Neuronal stem cell (in vitro differentiated cells): ENCODE measurements around the gene OR1J2. TPM values are rescaled to one million over a fixed set of nuclear protein-coding genes. Genes with fewer than 3 reads are reported as not detected.

Experiments used
- DNase-seq: peaks from one replicate; pipeline ENCODE4 v3.0.0-alpha.2; 2013; ENCODE audit warnings: low spot score
- H2AFZ ChIP-seq: one replicate; pipeline ENCODE4 v1.6.1; 2013; ENCODE audit warnings: mild to moderate bottlenecking, low read length, inconsistent platforms
- H2AK5ac ChIP-seq: 2 replicates; pipeline ENCODE4 v1.6.1; 2013; ENCODE audit warnings: low read depth, mild to moderate bottlenecking, inconsistent platforms, low read length, moderate library complexity, mixed read lengths
- H2BK120ac ChIP-seq: 2 replicates; pipeline ENCODE4 v1.6.1; 2013; ENCODE audit warnings: low read depth, mild to moderate bottlenecking, inconsistent platforms, low read length, moderate library complexity, mixed read lengths
- H2BK12ac ChIP-seq: one replicate; pipeline ENCODE4 v1.6.1; 2013; ENCODE audit warnings: low read length, inconsistent platforms
- H2BK15ac ChIP-seq: 2 replicates; pipeline ENCODE4 v1.6.1; 2013; ENCODE audit warnings: mild to moderate bottlenecking, low read length, inconsistent platforms, mixed read lengths
- H2BK5ac ChIP-seq: one replicate; pipeline ENCODE4 v1.6.1; 2013; ENCODE audit warnings: inconsistent platforms, mild to moderate bottlenecking, low read length, moderate library complexity
- H3K14ac ChIP-seq: one replicate; pipeline ENCODE4 v1.6.1; 2013; ENCODE audit warnings: low read length, inconsistent platforms
- H3K18ac ChIP-seq: 2 replicates; pipeline ENCODE4 v1.6.1; 2013; ENCODE audit warnings: low read length, inconsistent platforms
- H3K23ac ChIP-seq: 2 replicates; pipeline ENCODE4 v1.6.1; 2013; ENCODE audit warnings: low read depth, mild to moderate bottlenecking, mixed read lengths, low read length, inconsistent platforms; ENCODE audit not compliant: poor library complexity
- H3K27ac ChIP-seq: replicated peaks from 3 replicates; pipeline ENCODE4 v1.5.1; 2013; ENCODE audit warnings: low read length, inconsistent platforms
- H3K27me3 ChIP-seq, 3 experiments: 2 replicates each; pipeline ENCODE4 v1.6.1; 2013; ENCODE audit warnings: low read length in 3 of 3, mild to moderate bottlenecking in 2 of 3, inconsistent platforms in 1 of 3, low read depth in 1 of 3, mixed read lengths in 1 of 3, moderate library complexity in 1 of 3; ENCODE audit not compliant: control insufficient read depth in 3 of 3, insufficient read depth in 3 of 3
- H3K36me3 ChIP-seq, 2 donors: replicated peaks in 1 of 2; 2 replicates each; pipeline ENCODE4 v1.6.1; 2013; ENCODE audit warnings: low read length in 2 of 2; ENCODE audit not compliant: control insufficient read depth in 2 of 2, insufficient read depth in 2 of 2
- H3K4ac ChIP-seq: 2 replicates; pipeline ENCODE4 v1.6.1; 2013; ENCODE audit warnings: inconsistent platforms, mild to moderate bottlenecking, low read length, moderate library complexity
- H3K4me1 ChIP-seq, 2 donors: 1 replicate in 1 of 2; 2 replicates in 1 of 2; pipeline ENCODE4 v1.6.1; 2013; ENCODE audit warnings: low read length in 2 of 2, low read depth in 1 of 2; ENCODE audit not compliant: control insufficient read depth in 2 of 2, insufficient read depth in 1 of 2
- H3K4me2 ChIP-seq: one replicate; pipeline ENCODE4 v1.6.1; 2013; ENCODE audit warnings: mild to moderate bottlenecking, low read length, inconsistent platforms; ENCODE audit not compliant: insufficient read depth, poor library complexity, severe bottlenecking
- H3K4me3 ChIP-seq, 2 donors: 2 replicates each; pipeline ENCODE4 v1.5.1; 2013; ENCODE audit warnings: low read length in 2 of 2, mild to moderate bottlenecking in 2 of 2, inconsistent platforms in 1 of 2, moderate library complexity in 1 of 2
- H3K79me1 ChIP-seq: one replicate; pipeline ENCODE4 v1.6.1; 2013; ENCODE audit warnings: low read depth, mild to moderate bottlenecking, inconsistent platforms, low read length, moderate library complexity
- H3K9ac ChIP-seq: one replicate; pipeline ENCODE4 v1.6.1; 2013; ENCODE audit warnings: mild to moderate bottlenecking, low read depth, low read length, inconsistent platforms; ENCODE audit not compliant: poor library complexity
- H3K9me3 ChIP-seq, 2 donors: replicated peaks in 1 of 2; 2 replicates each; pipeline versions ENCODE3 to v1.6.1; 2013; ENCODE audit warnings: low read length in 2 of 2, mild to moderate bottlenecking in 2 of 2, inconsistent platforms in 1 of 2, low read depth in 1 of 2, mixed read lengths in 1 of 2, moderate library complexity in 1 of 2; ENCODE audit not compliant: control insufficient read depth in 2 of 2, insufficient read depth in 1 of 2
- H4K8ac ChIP-seq: one replicate; pipeline ENCODE4 v1.6.1; 2013; ENCODE audit warnings: low read depth, mild to moderate bottlenecking, inconsistent platforms, low read length, moderate library complexity
- H4K91ac ChIP-seq: one replicate; pipeline ENCODE4 v1.6.1; 2013; ENCODE audit warnings: low read length, low read depth, mild to moderate bottlenecking, inconsistent platforms; ENCODE audit not compliant: poor library complexity
- WGBS, 2 donors: extraction: QIAGEN DNeasy Blood & Tissue Kit; methylation state at CpG; one replicate each; pipeline ENCODE4 v1.1.7; 2013; ENCODE audit warnings: missing lambda C conversion rate in 2 of 2, mixed read lengths in 1 of 2; ENCODE audit not compliant: insufficient read length in 2 of 2, insufficient replicate concordance in 1 of 2; ENCODE audit errors: extremely low coverage in 2 of 2; 5-methylcytosine and 5-hydroxymethylcytosine counted together
- polyA plus RNA-seq, 2 experiments: library from polyadenylated mRNA; stranded (reverse); fragments of 200-250 nt; gene quantifications; one replicate each; pipeline ENCODE4 v1.2.3, GENCODE V29; 2013

The OR1J2 gene
- polyA plus RNA-seq (2013, experiment 1 of 2) = not detected
- polyA plus RNA-seq (2013, experiment 2 of 2) = not detected

DNA sequence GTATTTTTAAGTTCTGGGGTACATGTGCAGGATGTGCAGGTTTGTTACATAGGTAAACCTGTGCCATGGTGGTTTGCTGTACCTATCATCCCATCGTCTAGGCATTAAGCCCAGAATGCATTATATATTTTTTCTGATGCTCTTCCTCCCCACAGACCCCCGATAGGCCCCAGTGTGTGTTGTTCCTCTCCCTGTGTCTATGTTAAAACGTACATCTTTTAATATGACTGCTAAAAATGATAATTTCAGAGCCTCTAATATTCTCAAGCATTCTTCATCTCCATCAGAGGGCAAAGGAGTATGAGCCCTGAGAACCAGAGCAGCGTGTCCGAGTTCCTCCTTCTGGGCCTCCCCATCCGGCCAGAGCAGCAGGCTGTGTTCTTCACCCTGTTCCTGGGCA, at the start of gene OR1J2:
Gene OR1J2 (plus strand): TSS at position 301 of the 400 bp plus-strand sequence. CDS start 0 bp downstream, at position 301.
- Histone ChIP-seq H2AK5ac (no peak within 1 kb of the TSS), H4K91ac (no peak within 1 kb of the TSS)
- WGBS, 2 donors = no CpG with 5 or more reads among the region's 6 CpGs

DNA sequence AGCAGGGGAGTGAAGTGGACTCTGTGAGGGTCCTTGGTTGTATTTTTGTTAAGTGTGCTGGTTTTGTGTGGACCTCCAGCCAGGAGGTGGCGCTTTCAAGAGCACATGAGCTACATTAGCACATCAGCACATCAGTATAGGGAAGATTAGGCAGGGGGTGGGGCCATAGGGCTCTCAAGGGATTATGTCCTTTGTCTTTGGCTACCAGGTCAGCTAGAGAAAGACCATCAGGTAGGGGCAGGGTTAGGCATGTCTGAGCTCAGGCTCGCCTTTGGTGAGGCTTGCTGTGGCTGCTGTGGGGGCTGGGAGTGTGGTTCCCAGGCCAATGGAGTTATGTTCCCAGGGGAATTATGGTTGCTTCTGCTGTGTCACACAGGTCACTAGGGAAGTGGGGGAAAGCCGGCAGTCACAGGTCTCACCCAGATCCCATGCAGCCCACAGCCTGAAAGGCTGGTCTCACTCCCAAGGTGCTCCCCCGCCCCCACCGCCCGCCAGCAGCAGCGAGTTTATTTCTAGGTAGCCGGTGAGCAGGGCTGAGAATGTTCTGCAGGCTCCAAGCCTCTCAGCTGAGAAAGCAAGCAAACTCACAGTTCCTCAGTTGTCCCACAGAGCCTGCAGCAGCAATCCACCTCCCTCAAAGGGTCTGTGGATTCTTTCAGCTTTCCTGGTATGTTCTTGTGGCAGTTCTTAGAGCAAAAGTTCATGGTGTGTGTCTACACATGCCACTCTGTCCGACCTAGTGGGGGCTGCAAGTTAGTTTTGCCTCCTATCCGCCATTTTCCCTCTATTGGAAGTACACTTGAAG, 46.6 kb upstream of the OR1J2 start:
- H2AK5ac ChIP-seq = no peak overlapping the region
- no CpG with 5 or more reads among the region's 10 CpGs for WGBS, 2 donors
- H2BK15ac ChIP-seq = no peak overlapping the region
- H3K4ac ChIP-seq = no peak overlapping the region
- DNase-seq = no peak
- peak overlapping the region in 1 of 2 donors; percentile 31 for H3K4me3 ChIP-seq
- H4K91ac ChIP-seq = no peak overlapping the region
- peak overlapping the region; percentile 57 for H3K23ac ChIP-seq
- peak overlapping the region; percentile 83 for H2AFZ ChIP-seq
- no peak overlapping the region for H2BK5ac ChIP-seq
- peaks cover 0 to 8% (median 0%) of the 10 kb centered on the region in 3 experiments for H3K27me3 ChIP-seq
- peak overlapping the region; percentile 41 for H3K18ac ChIP-seq
- peak overlapping the region; percentile 57 for H3K14ac ChIP-seq
- H3K36me3 ChIP-seq = no peaks in the 10 kb centered on the region
- no peak overlapping the region for H3K9ac ChIP-seq
- H3K27ac ChIP-seq = no peak overlapping the region
- H4K8ac ChIP-seq = no peak overlapping the region
- no peak overlapping the region for H3K4me2 ChIP-seq
- no peak overlapping the region for H2BK12ac ChIP-seq
- H2BK120ac ChIP-seq = no peak overlapping the region
- no peaks in the 10 kb centered on the region for H3K9me3 ChIP-seq
- no peaks in the 10 kb centered on the region for H3K4me1 ChIP-seq
- H3K79me1 ChIP-seq = no peaks in the 10 kb centered on the region

More for the DNA sequence above, at the start of gene OR1J2:
- Histone ChIP-seq H2BK120ac (no peak within 1 kb of the TSS), H3K4me2 (no peak within 1 kb of the TSS), H3K27me3 (peaks cover 0 to 12% (median 0%) of the 10 kb centered on the region in 3 experiments), H3K4ac (no peak within 1 kb of the TSS), H3K9ac (no peak within 1 kb of the TSS), H3K18ac (no peak within 1 kb of the TSS), H4K8ac (no peak within 1 kb of the TSS), H3K14ac (no peak within 1 kb of the TSS), H3K4me3 (peak within 1 kb of the TSS in 1 of 2 donors; percentile 40), H3K36me3 (no peaks in the 10 kb centered on the region), H3K9me3 (peaks cover 0 to 14% of the 10 kb centered on the region in 2 donors), H2BK5ac (no peak within 1 kb of the TSS), H3K23ac (no peak within 1 kb of the TSS), H3K79me1 (no peaks in the 10 kb centered on the region), H3K27ac (no peak within 1 kb of the TSS), H2AFZ (no peak within 1 kb of the TSS), H3K4me1 (no peaks in the 10 kb centered on the region), H2BK12ac (no peak within 1 kb of the TSS), H2BK15ac (no peak within 1 kb of the TSS)
- DNase-seq = no peak

DNA sequence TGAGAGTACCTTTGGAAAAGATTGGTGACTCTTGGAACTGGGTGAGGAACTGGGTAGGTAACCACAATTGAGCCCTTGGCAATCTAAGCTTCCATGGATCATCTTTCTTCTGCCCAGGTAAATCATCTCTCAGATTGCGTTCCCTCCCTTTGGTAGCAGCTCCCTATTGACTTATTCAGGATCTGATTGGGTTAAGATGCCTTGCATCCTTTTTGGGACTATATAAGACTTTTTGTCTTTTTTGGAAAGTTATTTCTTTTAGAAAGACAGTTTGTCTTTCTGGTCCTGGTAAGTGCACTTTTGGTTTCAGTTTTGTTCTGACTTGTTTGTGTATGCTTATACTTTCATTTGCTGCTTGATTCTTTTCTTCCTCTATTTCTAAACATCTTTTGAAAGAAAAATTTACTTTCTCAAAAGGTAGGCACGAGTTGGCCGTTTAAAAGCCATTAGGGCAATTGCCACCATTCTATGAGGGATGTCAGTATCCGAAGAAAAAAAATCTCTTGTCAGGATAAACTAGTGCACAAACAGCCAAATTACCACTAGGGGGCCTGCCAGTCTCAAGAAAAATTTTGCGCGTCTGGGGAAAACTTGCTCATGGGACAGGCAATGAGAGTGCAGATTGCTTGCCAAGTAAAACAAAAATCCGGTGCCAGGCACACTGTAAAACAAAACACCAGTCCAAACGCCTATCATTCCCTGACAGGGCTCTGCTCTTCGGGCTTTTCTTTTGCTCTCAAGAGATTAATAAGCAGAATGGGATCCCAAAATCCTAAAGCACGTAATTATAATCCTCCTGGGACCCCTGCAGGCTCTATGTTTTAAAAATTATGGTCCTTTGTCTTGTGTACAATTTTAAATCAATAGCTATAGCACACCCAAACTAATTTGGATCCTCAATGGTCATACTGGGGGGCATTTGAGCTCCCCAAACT, 45.7 kb upstream of the OR1J2 start:
- no peak overlapping the region for H2BK12ac ChIP-seq
- no peak overlapping the region for H4K8ac ChIP-seq
- no peaks in the 10 kb centered on the region for H3K36me3 ChIP-seq
- H3K27me3 ChIP-seq = peaks cover 0 to 8% (median 0%) of the 10 kb centered on the region in 3 experiments
- H2BK15ac ChIP-seq = no peak overlapping the region
- H2BK5ac ChIP-seq = no peak overlapping the region
- H3K4me1 ChIP-seq = no peaks in the 10 kb centered on the region
- H3K4me2 ChIP-seq = no peak overlapping the region
- H3K9ac ChIP-seq = no peak overlapping the region
- no peak overlapping the region for H4K91ac ChIP-seq
- H3K18ac ChIP-seq = no peak overlapping the region
- no peak overlapping the region for H3K23ac ChIP-seq
- no peak overlapping the region for H3K4me3 ChIP-seq
- no peak overlapping the region for H2BK120ac ChIP-seq
- WGBS, 2 donors = no CpG with 5 or more reads among the region's 10 CpGs
- no peaks in the 10 kb centered on the region for H3K79me1 ChIP-seq
- no peak overlapping the region for H2AK5ac ChIP-seq
- no peak overlapping the region for H3K4ac ChIP-seq
- no peaks in the 10 kb centered on the region for H3K9me3 ChIP-seq
- H3K14ac ChIP-seq = no peak overlapping the region
- no peak overlapping the region for H3K27ac ChIP-seq
- peak overlapping the region; percentile 83 for H2AFZ ChIP-seq
- DNase-seq = peak; percentile 44
